ENCODE results near the gene MYO7B. TPM values are rescaled to one million over a fixed set of nuclear protein-coding genes. Genes with fewer than 3 reads are reported as not detected.

Gene MYO7B
- total and polyA plus RNA-seq, 8 donors, result under 0.01 to 155 (median 0.48) TPM; not detected in 2

- no peaks in the 10 kb centered on the region for H3K9me3 ChIP-seq
- DNase-seq, result no peak
- intact Hi-C loops (cut with DNase I; ENCODE audit: low total_unique reads), result no loop called here
- peak overlapping the region in 3 of 5 donors; percentile 10 to 90 (median 15) for H3K27ac ChIP-seq
- peaks cover 8 to 70% (median 38%) of the 10 kb centered on the region in 4 donors for H3K4me1 ChIP-seq
- H3K27me3 ChIP-seq, result peaks cover 0 to 3% (median 0%) of the 10 kb centered on the region in 3 donors
- 78 to 85% (median 84%) methylated on average over 17 of the region's 17 CpGs for WGBS, 5 donors
- no peak for TF ChIP-seq POLR2AphosphoS5 (IDR thresholded peaks at IDR 0.05)
- TF ChIP-seq CTCF (IDR thresholded peaks at IDR 0.05), result no peak
- TF ChIP-seq EP300 (IDR thresholded peaks at IDR 0.05), result no peak
- TF ChIP-seq POLR2A (IDR thresholded peaks at IDR 0.05), result no peak
- H3K4me3 ChIP-seq, result no peak overlapping the region
- H3K36me3 ChIP-seq, result peaks cover 0 to 33% (median 16%) of the 10 kb centered on the region in 4 donors
Measured at GRCh38 chr2:127642706-127643438, 107.4 kb downstream of the MYO7B start.

GRCh38 chr2:127643439-127644065 lies 108.1 kb downstream of the MYO7B start:
- TF ChIP-seq CTCF (IDR thresholded peaks at IDR 0.05), result no peak
- Histone ChIP-seq H3K36me3 (peaks cover 0 to 31% (median 15%) of the 10 kb centered on the region in 4 donors), H3K4me1 (peaks cover under 1 to 70% (median 34%) of the 10 kb centered on the region in 4 donors), H3K27ac (peak overlapping the region in 3 of 5 donors; percentile 10 to 90 (median 15)), H3K4me3 (no peak overlapping the region), H3K27me3 (peaks cover 0 to 3% (median 0%) of the 10 kb centered on the region in 3 donors), H3K9me3 (no peaks in the 10 kb centered on the region)
- intact Hi-C loops (cut with DNase I; ENCODE audit: low total_unique reads), result no loop called here
- no peak for DNase-seq
- WGBS, 5 donors, result 87 to 92% (median 90%) methylated on average over 12 to 15 of the region's 15 CpGs

GRCh38 chr2:127644066-127645025 lies 108.9 kb downstream of the MYO7B start:
- no peak for DNase-seq
- TF ChIP-seq CTCF (IDR thresholded peaks at IDR 0.05) (no peak), POLR2AphosphoS5 (IDR thresholded peaks at IDR 0.05) (no peak), EP300 (IDR thresholded peaks at IDR 0.05) (no peak), POLR2A (IDR thresholded peaks at IDR 0.05) (no peak)
- Histone ChIP-seq H3K27ac (peak overlapping the region in 3 of 5 donors; percentile 10 to 90 (median 15)), H3K27me3 (peaks cover 0 to 3% (median 0%) of the 10 kb centered on the region in 3 donors), H3K4me1 (peaks cover 3 to 72% (median 35%) of the 10 kb centered on the region in 4 donors), H3K36me3 (peaks cover 0 to 23% (median 11%) of the 10 kb centered on the region in 4 donors), H3K9me3 (no peaks in the 10 kb centered on the region), H3K4me3 (no peak overlapping the region)
- intact Hi-C loops (cut with DNase I; ENCODE audit: low total_unique reads), result no loop called here
- 82 to 88% (median 85%) methylated on average over 11 to 19 of the region's 19 CpGs for WGBS, 5 donors

GRCh38 chr2:127645026-127645394 lies 109.5 kb downstream of the MYO7B start:
- intact Hi-C loops (cut with DNase I; ENCODE audit: low total_unique reads), result no loop called here
- 64 to 78% (median 70%) methylated on average over 1 of the region's 1 CpG for WGBS, 5 donors

More at GRCh38 chr2:127645026-127645394, 109.5 kb downstream of the MYO7B start:
- Histone ChIP-seq H3K9me3 (no peaks in the 10 kb centered on the region), H3K36me3 (peaks cover 0 to 22% (median 8%) of the 10 kb centered on the region in 4 donors), H3K27ac (peak overlapping the region in 2 of 5 donors; percentile 76 to 90), H3K4me3 (no peak overlapping the region), H3K27me3 (peaks cover 0 to 3% (median 0%) of the 10 kb centered on the region in 3 donors), H3K4me1 (peaks cover 7 to 78% (median 42%) of the 10 kb centered on the region in 4 donors)
- TF ChIP-seq EP300 (IDR thresholded peaks at IDR 0.05), result no peak
- DNase-seq, result no peak

Data from stomach (tissue), 9 donors.